MCF 10A (cell line): Measurements from ENCODE around the gene LMAN2. TPM values are rescaled to one million over a fixed set of nuclear protein-coding genes. Genes with fewer than 3 reads are reported as not detected.

Source experiments
- BruUV-seq: library from RNA; stranded (reverse); fragments of 400-500 nt; replicated peaks from 2 replicates; lab custom pipeline; 2021; lab: Mats Ljungman, UMichigan
- CTCF ChIA-PET: fragments of 300-600 bp; sonication (Branson Sonifier 250); formaldehyde crosslinking; extraction: SDS; loops from one replicate; lab custom pipeline; 2021; ENCODE audit warnings: antibody characterized with exemption, inconsistent platforms; lab: Yijun Ruan, JAX
- POLR2A ChIA-PET: fragments of 300-600, 350-650 bp; sonication (Branson Sonifier 250); formaldehyde crosslinking; extraction: SDS; loops from one replicate; lab custom pipeline; 2020; ENCODE audit warnings: antibody characterized with exemption, inconsistent platforms; lab: Yijun Ruan, JAX
- DNase-seq: peaks from one replicate; pipeline ENCODE4 v3.0.0-alpha.2; 2018; ENCODE audit not compliant: unreplicated experiment
- H3K27ac Mint-ChIP-seq: one replicate; pipeline ENCODE4 v1.8.0; 2022; ENCODE audit warnings: mild to moderate bottlenecking, low read depth, mixed read lengths; ENCODE audit not compliant: unreplicated experiment
- H3K27me3 Mint-ChIP-seq: one replicate; pipeline ENCODE4 v1.8.0; 2022; ENCODE audit warnings: mixed read lengths; ENCODE audit not compliant: insufficient read depth, unreplicated experiment
- H3K36me3 Mint-ChIP-seq: one replicate; pipeline ENCODE4 v1.8.0; 2022; ENCODE audit warnings: mild to moderate bottlenecking, moderate library complexity, mixed read lengths; ENCODE audit not compliant: insufficient read depth, unreplicated experiment
- H3K4me1 Mint-ChIP-seq: one replicate; pipeline ENCODE4 v1.8.0; 2022; ENCODE audit warnings: mixed read lengths; ENCODE audit not compliant: insufficient read depth, unreplicated experiment
- H3K4me3 Mint-ChIP-seq: one replicate; pipeline ENCODE4 v1.8.0; 2022; ENCODE audit warnings: mild to moderate bottlenecking, moderate library complexity, mixed read lengths; ENCODE audit not compliant: unreplicated experiment
- H3K9me3 Mint-ChIP-seq: one replicate; pipeline ENCODE4 v1.8.0; 2022; ENCODE audit warnings: mixed read lengths; ENCODE audit not compliant: unreplicated experiment
- CTCF ChIP-seq: fragments of 200-600 bp; IDR thresholded peaks from one replicate; pipeline ENCODE4 v1.8.0; 2022; ENCODE audit warnings: antibody characterized with exemption, mild to moderate bottlenecking; ENCODE audit not compliant: unreplicated experiment
- intact Hi-C: fragments of 100-400 bp; cut with micrococcal nuclease; formaldehyde crosslinking; loops from 2 replicates; pipeline ENCODE4 v1.14.1; 2022
- total RNA-seq: library from RNA; stranded (reverse); gene quantifications from 2 replicates; pipeline ENCODE4 v1.2.3, GENCODE V29; 2022

The LMAN2 gene
- total RNA-seq, 1 experiment from 2014 or later, result 221 TPM

GRCh38 chr5:177364159-177364962 is 12.9 kb upstream of the LMAN2 start:
- intact Hi-C loops, result no loop called here
- CTCF ChIA-PET, result interaction anchor here (0.5 to 1.8 kb wide), 5 partner anchors 14 to 424 kb away, joined by 3 to 6 read pairs (median 5); no protein-coding TSS in a partner anchor
- H3K27ac Mint-ChIP-seq, result no peak overlapping the region
- no TSS peak for BruUV-seq
- H3K36me3 Mint-ChIP-seq, result no peaks in the 10 kb centered on the region
- no peak overlapping the region for H3K4me3 Mint-ChIP-seq
- TF ChIP-seq CTCF, result no peak
- no peaks in the 10 kb centered on the region for H3K27me3 Mint-ChIP-seq
- POLR2A ChIA-PET, result interaction anchor here (0.6 to 4.9 kb wide), 4 partner anchors 9 to 31 kb away, joined by 3 to 30 read pairs (median 4); partner anchors contain the start of gene LMAN2
- no peaks in the 10 kb centered on the region for H3K9me3 Mint-ChIP-seq
- H3K4me1 Mint-ChIP-seq, result peaks cover 16% of the 10 kb centered on the region
- DNase-seq, result peak; percentile 31

- peaks cover 16% of the 10 kb centered on the region for H3K4me1 Mint-ChIP-seq
- no peak overlapping the region for H3K27ac Mint-ChIP-seq
- no peaks in the 10 kb centered on the region for H3K27me3 Mint-ChIP-seq
- no peak for DNase-seq
- H3K9me3 Mint-ChIP-seq, result no peaks in the 10 kb centered on the region
- intact Hi-C loops, result loop anchor here (2.0 kb wide), 1 partner anchor 45 kb away; no protein-coding TSS in a partner anchor
- CTCF ChIA-PET, result interaction anchor here (0.5 to 1.8 kb wide), 6 partner anchors 13 to 424 kb away, joined by 3 to 6 read pairs (median 4); no protein-coding TSS in a partner anchor
- H3K4me3 Mint-ChIP-seq, result peak overlapping the region; percentile 79
- BruUV-seq, result no TSS peak
- H3K36me3 Mint-ChIP-seq, result no peaks in the 10 kb centered on the region
- no peak for TF ChIP-seq CTCF
- POLR2A ChIA-PET, result interaction anchor here (1.0 to 4.9 kb wide), 4 partner anchors 8 to 26 kb away, joined by 3 to 30 read pairs (median 4); partner anchors contain the start of gene LMAN2
Observed at GRCh38 chr5:177363565-177363964, 12.1 kb upstream of the LMAN2 start.

- DNase-seq, result peak; percentile 70
- Mint-ChIP-seq H3K4me3 (peak overlapping the region; percentile 79), H3K36me3 (no peaks in the 10 kb centered on the region), H3K27me3 (no peaks in the 10 kb centered on the region), H3K9me3 (no peaks in the 10 kb centered on the region), H3K27ac (no peak overlapping the region), H3K4me1 (peaks cover 21% of the 10 kb centered on the region)
- no TSS peak for BruUV-seq
- CTCF ChIA-PET, result interaction anchor here (0.6 to 4.7 kb wide), 6 partner anchors 7 to 238 kb away, joined by 3 to 21 read pairs (median 3); partner anchors contain the start of gene LMAN2
- intact Hi-C loops, result loop anchor here (2.0 kb wide), 1 partner anchor 44 kb away; no protein-coding TSS in a partner anchor
- POLR2A ChIA-PET, result interaction anchor here (0.6 to 4.9 kb wide), 6 partner anchors 8 to 251 kb away, joined by 3 to 30 read pairs (median 5); partner anchors contain the start of gene LMAN2
- TF ChIP-seq CTCF, result no peak
Observed at GRCh38 chr5:177362610-177363507, 11.4 kb upstream of the LMAN2 start.
